Measurements from ENCODE around the gene ARHGAP15.

DNA sequence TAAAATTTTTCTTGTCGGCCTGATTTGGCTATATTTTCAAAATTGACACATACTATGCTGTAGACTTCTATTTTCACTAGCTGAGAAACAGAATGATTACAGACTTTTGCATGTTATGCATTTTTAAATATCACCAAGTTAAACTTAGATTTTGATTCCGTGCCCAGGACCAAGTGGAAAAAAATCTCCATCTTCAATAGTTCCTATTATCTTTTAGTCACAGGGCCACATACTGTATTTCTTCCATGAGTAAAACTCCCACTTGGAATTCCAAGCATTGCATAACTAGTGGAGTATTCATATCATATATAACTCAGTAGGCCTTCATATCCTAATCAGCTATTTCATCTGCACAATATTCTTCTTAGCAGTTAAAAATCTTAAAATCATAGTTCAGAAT, 470.9 kb downstream of the ARHGAP15 start:
- no peak for TF ChIP-seq POLR2AphosphoS5 (IDR thresholded peaks at IDR 0.05; ENCODE audit: borderline replicate concordance, low read depth, low read length)
- no peak for TF ChIP-seq EZH2 (IDR thresholded peaks at IDR 0.05)
- TF ChIP-seq FOXP2 (optimal IDR thresholded peaks at IDR 0.05; ENCODE audit: control extremely low read depth, extremely low read length, insufficient read depth), result no peak
